Kidney capillary endothelial cell (primary cell): ENCODE results near the gene FLACC1.
"Not testable (repeated sequence)": the region's sequence is repeated elsewhere in the genome, so short reads cannot be mapped to it uniquely, and the experiment has no call there.

Source experiments
- DNase-seq: peaks from one replicate; pipeline ENCODE4 v3.0.0-alpha.2; 2018; ENCODE audit warnings: low spot score

Gene FLACC1

GRCh38 chr2:201349601-201350000 lies 7.5 kb downstream of the FLACC1 start:
- DNase-seq: no peak

GRCh38 chr2:201348758-201349157 lies 8.4 kb downstream of the FLACC1 start:
- no peak for DNase-seq

GRCh38 chr2:201347138-201347537 lies 10.0 kb downstream of the FLACC1 start:
- no peak for DNase-seq

GRCh38 chr2:201345625-201346213 lies 11.4 kb downstream of the FLACC1 start:
- DNase-seq: no peak

- DNase-seq: no peak
Measured at GRCh38 chr2:201344663-201345366, 12.3 kb downstream of the FLACC1 start.

GRCh38 chr2:201343559-201343958 lies 13.6 kb downstream of the FLACC1 start:
- no peak for DNase-seq

GRCh38 chr2:201342923-201343322 lies 14.2 kb downstream of the FLACC1 start:
- no peak for DNase-seq

- no peak for DNase-seq
Measured at GRCh38 chr2:201329409-201329808, 27.7 kb downstream of the FLACC1 start.

- no peak for DNase-seq
Measured at GRCh38 chr2:201327678-201328077, 29.5 kb downstream of the FLACC1 start.

GRCh38 chr2:201322772-201323171 lies 34.4 kb downstream of the FLACC1 start:
- no peak for DNase-seq

GRCh38 chr2:201320701-201321100 lies 36.4 kb downstream of the FLACC1 start:
- no peak for DNase-seq

GRCh38 chr2:201320257-201320656 lies 36.9 kb downstream of the FLACC1 start:
- DNase-seq: no peak

- no peak for DNase-seq
Measured at GRCh38 chr2:201319511-201319910, 37.6 kb downstream of the FLACC1 start.

GRCh38 chr2:201313362-201313761 lies 43.8 kb downstream of the FLACC1 start:
- DNase-seq: no peak

- DNase-seq: no peak
Measured at GRCh38 chr2:201308914-201309313, 48.2 kb downstream of the FLACC1 start.

GRCh38 chr2:201307876-201308275 lies 49.3 kb downstream of the FLACC1 start:
- no peak for DNase-seq

- DNase-seq: not testable (repeated sequence)
Measured at GRCh38 chr2:201299929-201300328, 57.2 kb downstream of the FLACC1 start.

- DNase-seq: no peak
Measured at GRCh38 chr2:201298462-201299052, 58.6 kb downstream of the FLACC1 start.

- DNase-seq: not testable (repeated sequence)
Measured at GRCh38 chr2:201290457-201291148, 66.5 kb downstream of the FLACC1 start.

- no peak for DNase-seq
Measured at GRCh38 chr2:201285499-201285898, 71.6 kb downstream of the FLACC1 start.

- DNase-seq: no peak
Measured at GRCh38 chr2:201280191-201281040, 76.7 kb downstream of the FLACC1 start.

GRCh38 chr2:201279079-201279478 lies 78.1 kb downstream of the FLACC1 start:
- no peak for DNase-seq
